Ascending aorta (tissue), 2 donors: ENCODE data around the gene RABGAP1L. TPM values are rescaled to one million over a fixed set of nuclear protein-coding genes. Genes with fewer than 3 reads are reported as not detected.
"Not testable (repeated sequence)": the region's sequence is repeated elsewhere in the genome, so short reads cannot be mapped to it uniquely, and the experiment has no call there.

Experiments used
- DNase-seq, 2 donors: peaks; one replicate each; pipeline ENCODE4 v3.0.0-alpha.2; 2019; ENCODE audit warnings: low spot score in 2 of 2
- H3K27ac ChIP-seq, 2 donors: fragments of 200-600 bp; sonication (generic); one replicate each; pipeline ENCODE4 v1.5.1; 2016 to 2017; ENCODE audit warnings: mild to moderate bottlenecking in 1 of 2
- H3K27me3 ChIP-seq: fragments of 200-600 bp; sonication (generic); one replicate; pipeline ENCODE4 v1.5.1; 2017
- H3K36me3 ChIP-seq, 2 donors: fragments of 200-600 bp; sonication (generic); one replicate each; pipeline ENCODE4 v1.5.1; 2016
- H3K4me1 ChIP-seq, 2 donors: fragments of 200-600 bp; sonication (generic); one replicate each; pipeline ENCODE4 v1.5.1; 2016 to 2017; ENCODE audit warnings: mild to moderate bottlenecking in 1 of 2
- H3K4me3 ChIP-seq, 2 donors: fragments of 200-600 bp; sonication (generic); one replicate each; pipeline ENCODE4 v1.5.1; 2016 to 2017; ENCODE audit warnings: mild to moderate bottlenecking in 1 of 2
- H3K9me3 ChIP-seq, 2 donors: fragments of 200-600 bp; sonication (generic); one replicate each; pipeline ENCODE4 v1.5.1; 2016
- intact Hi-C: fragments of 100-400 bp; cut with DNase I; formaldehyde crosslinking; loops from one replicate; pipeline ENCODE4 v1.15.1; 2023
- total RNA-seq: library from RNA; depleted of rRNA; stranded (reverse); fragments of >200 nt; gene quantifications from one replicate; pipeline ENCODE4 v1.1.0, GENCODE V29; 2016
- TF ChIP-seq, protein P1 (sequence below), 3 experiments: fragments of 200-600 bp in 2 of 3; fragments of 450-650 bp in 1 of 3; sonication (generic) in 2 of 3; IDR thresholded peaks; one replicate each; pipeline ENCODE4 v1.5.1; 2016 to 2019; ENCODE audit warnings: antibody characterized with exemption in 3 of 3, mild to moderate bottlenecking in 1 of 3, moderate library complexity in 1 of 3

The RABGAP1L gene
- total RNA-seq, 1 donor from 2014 or later: 48.4 TPM

DNA sequence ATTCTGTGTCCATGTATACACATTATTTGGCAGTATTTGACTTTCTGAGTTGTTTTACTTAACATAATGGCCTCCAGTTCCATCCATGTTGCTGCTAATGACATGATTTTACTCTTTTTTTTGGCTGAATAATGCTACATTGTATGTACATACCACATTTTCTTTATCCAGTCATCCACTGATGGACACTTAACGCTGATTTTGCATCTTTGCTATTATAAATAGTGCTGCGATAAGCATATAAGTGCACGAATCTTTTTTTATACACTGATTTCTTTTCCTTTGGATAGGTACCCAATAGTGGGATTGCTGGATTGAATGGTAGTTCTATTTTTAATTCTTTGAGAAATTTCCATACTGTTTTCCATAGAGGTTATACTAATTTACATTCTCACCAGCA, 544.0 kb downstream of the RABGAP1L start:
- TF ChIP-seq, protein P1, sequence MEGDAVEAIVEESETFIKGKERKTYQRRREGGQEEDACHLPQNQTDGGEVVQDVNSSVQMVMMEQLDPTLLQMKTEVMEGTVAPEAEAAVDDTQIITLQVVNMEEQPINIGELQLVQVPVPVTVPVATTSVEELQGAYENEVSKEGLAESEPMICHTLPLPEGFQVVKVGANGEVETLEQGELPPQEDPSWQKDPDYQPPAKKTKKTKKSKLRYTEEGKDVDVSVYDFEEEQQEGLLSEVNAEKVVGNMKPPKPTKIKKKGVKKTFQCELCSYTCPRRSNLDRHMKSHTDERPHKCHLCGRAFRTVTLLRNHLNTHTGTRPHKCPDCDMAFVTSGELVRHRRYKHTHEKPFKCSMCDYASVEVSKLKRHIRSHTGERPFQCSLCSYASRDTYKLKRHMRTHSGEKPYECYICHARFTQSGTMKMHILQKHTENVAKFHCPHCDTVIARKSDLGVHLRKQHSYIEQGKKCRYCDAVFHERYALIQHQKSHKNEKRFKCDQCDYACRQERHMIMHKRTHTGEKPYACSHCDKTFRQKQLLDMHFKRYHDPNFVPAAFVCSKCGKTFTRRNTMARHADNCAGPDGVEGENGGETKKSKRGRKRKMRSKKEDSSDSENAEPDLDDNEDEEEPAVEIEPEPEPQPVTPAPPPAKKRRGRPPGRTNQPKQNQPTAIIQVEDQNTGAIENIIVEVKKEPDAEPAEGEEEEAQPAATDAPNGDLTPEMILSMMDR (IDR thresholded peaks at IDR 0.05): no peak
- no peak overlapping the region for H3K4me3 ChIP-seq
- no peaks in the 10 kb centered on the region for H3K4me1 ChIP-seq
- H3K9me3 ChIP-seq: no peaks in the 10 kb centered on the region
- no peak overlapping the region for H3K27ac ChIP-seq
- DNase-seq: no peak
- intact Hi-C loops: no loop called here
- peaks cover 0 to 7% of the 10 kb centered on the region in 2 donors for H3K36me3 ChIP-seq
- H3K27me3 ChIP-seq: no peaks in the 10 kb centered on the region

DNA sequence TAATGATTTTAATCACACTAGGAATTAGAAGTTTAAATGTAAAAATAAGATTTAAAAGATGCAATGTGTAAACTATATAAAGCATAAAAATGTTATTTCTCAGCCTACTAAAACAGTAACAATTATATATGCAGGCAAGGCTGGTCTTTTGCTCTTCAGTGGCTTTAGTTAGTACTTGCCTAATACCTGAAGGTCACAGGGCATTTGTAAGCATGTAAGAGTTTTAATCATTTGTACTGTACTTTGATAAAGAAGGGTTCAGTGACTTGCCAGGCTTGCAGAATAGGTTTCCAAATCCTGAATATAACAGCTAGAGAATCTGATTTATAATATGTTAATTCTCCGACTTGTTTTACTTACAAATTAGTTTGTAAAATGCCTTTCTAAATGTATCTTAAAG, 545.0 kb downstream of the RABGAP1L start:
- Histone ChIP-seq H3K27ac (no peak overlapping the region), H3K9me3 (no peaks in the 10 kb centered on the region), H3K36me3 (peaks cover 0 to 7% of the 10 kb centered on the region in 2 donors), H3K4me3 (no peak overlapping the region), H3K4me1 (no peaks in the 10 kb centered on the region), H3K27me3 (no peaks in the 10 kb centered on the region)
- DNase-seq: no peak
- TF ChIP-seq, protein P1 (IDR thresholded peaks at IDR 0.05): no peak
- intact Hi-C loops: no loop called here

DNA sequence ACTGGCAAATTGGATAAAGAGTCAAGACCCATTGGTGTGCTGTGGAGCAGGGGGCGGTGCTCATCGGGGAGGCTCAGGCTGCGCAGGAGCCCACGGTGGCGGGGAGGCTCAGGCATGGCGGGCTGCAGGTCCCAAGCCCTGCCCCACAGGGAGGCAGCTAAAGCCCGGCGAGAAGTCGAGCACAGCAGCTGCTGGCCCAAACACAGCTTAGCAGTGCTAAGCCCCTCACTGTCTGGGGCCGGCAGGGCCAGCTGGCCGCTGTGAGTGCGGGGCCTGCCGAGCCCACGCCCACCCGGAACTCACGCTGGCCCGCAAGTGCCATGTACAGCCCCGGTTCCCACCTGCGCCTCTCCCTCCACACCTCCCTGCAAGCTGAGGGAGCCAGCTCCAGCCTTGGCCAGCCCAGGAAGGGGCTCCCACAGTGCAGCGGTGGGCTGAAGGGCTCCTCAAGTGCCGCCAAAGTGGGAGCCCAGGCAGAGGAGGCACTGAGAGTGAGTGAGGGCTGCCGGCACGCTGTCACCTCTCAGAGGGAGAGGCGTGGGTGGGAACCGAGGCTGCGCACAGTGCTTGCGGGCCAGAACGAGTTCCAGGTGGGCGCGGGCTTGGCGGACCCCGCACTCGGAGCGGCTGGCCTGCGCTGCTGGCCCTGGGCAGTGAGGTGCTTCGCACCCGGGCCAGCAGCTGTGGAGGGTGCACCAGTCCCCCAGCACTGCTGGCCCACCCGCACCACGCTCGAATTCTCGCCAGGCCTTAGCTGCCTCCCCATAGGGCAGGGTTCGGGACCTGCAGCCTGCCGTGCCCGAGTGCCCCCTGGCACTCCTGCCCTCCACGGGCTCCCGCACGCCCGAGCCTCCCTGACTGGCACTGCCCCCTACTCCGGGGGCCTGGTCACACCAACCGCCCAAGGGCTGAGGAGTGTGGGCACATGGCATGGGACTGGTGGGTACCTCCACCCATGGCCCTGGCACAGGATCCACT, 551.8 kb downstream of the RABGAP1L start:
- H3K4me1 ChIP-seq: no peaks in the 10 kb centered on the region
- H3K9me3 ChIP-seq: no peaks in the 10 kb centered on the region
- H3K27me3 ChIP-seq: no peaks in the 10 kb centered on the region
- no peak overlapping the region for H3K4me3 ChIP-seq
- TF ChIP-seq, protein P1 (IDR thresholded peaks at IDR 0.05): no peak
- H3K36me3 ChIP-seq: no peaks in the 10 kb centered on the region
- intact Hi-C loops: no loop called here
- DNase-seq: no peak
- no peak overlapping the region for H3K27ac ChIP-seq

DNA sequence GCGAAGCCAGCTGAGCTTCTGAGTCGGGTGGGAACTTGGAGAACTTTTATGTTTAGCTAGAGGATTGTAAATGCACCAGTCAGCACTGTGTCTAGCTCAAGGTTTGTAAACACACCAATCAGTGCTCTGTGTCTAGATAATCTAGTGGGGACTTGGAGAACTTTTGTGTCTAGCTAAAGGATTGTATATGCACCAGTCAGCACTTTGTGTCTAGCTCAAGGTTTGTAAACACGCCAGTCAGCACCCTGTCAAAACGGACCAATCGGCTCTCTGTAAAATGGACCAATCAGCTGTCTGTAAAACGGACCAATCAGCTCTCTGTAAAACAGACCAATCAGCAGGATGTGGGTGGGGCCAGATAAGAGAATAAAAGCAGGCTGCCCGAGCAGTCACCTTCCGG, 552.5 kb downstream of the RABGAP1L start:
- intact Hi-C loops, H3K36me3 ChIP-seq, H3K27me3 ChIP-seq, H3K27ac ChIP-seq, H3K4me3 ChIP-seq, H3K4me1 ChIP-seq, H3K9me3 ChIP-seq, DNase-seq: not testable (repeated sequence)

DNA sequence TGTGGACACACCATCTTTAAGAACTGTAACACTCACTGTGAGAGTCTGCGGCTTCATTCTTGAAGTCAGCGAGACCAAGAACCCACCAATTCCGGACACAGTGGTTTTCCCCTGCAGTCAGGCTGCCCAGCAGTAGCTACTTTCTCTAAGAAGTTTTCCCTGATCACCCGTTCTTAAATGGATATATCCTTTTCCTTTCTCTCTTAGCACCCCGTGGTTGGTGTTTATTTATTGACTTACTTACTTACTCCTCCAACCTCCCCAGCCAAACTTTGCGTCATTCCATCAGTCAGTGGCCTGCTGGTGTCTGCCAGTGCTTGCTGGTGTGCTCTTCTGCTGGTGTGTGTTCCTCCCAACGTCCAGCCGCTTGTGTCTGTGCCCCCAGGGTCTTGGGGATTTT, 553.2 kb downstream of the RABGAP1L start:
- intact Hi-C loops: no loop called here
- no peak overlapping the region for H3K4me3 ChIP-seq
- TF ChIP-seq, protein P1 (IDR thresholded peaks at IDR 0.05): no peak
- no peaks in the 10 kb centered on the region for H3K27me3 ChIP-seq
- no peaks in the 10 kb centered on the region for H3K36me3 ChIP-seq
- H3K27ac ChIP-seq: no peak overlapping the region
- no peak for DNase-seq
- H3K4me1 ChIP-seq: no peaks in the 10 kb centered on the region
- H3K9me3 ChIP-seq: no peaks in the 10 kb centered on the region

DNA sequence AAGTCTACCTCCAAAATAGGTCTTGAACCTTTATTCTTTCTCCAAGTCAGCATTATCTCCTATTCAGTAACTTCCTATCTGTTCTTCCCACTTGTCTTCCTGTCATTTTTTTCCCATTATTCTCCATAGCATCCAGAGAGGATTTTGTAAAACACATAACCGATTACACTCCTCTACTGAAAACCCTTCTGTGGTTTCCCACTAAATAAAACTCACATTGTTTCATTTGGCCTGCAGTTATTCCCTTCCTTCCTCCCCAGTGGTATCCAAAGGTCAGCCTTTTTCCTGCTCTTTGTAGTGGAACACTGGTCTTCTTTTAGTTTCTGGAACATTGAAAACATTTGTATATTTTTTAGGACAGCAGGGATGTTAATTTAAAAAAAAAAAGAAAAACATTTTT, 554.5 kb downstream of the RABGAP1L start:
- H3K4me1 ChIP-seq: no peaks in the 10 kb centered on the region
- no peak overlapping the region for H3K27ac ChIP-seq
- intact Hi-C loops: no loop called here
- no peaks in the 10 kb centered on the region for H3K9me3 ChIP-seq
- H3K27me3 ChIP-seq: no peaks in the 10 kb centered on the region
- TF ChIP-seq, protein P1 (IDR thresholded peaks at IDR 0.05): no peak
- DNase-seq: no peak
- no peak overlapping the region for H3K4me3 ChIP-seq
- no peaks in the 10 kb centered on the region for H3K36me3 ChIP-seq
